H1 (cell line): ENCODE results near the gene RAB2B.

ENCODE experiments used
- CEBPB ChIP-seq: IDR thresholded peaks from 2 replicates; pipeline ENCODE4 v1.6.1; 2012; ENCODE audit warnings: low read depth, low read length
- CTCF ChIP-seq, 3 experiments: IDR thresholded peaks; 1 replicate in 2 of 3; 2 replicates in 1 of 3; pipeline versions ENCODE4 v1.5.1 to v1.6.1; 2011; ENCODE audit warnings: low read length in 3 of 3, mild to moderate bottlenecking in 3 of 3, inconsistent platforms in 2 of 3, low read depth in 1 of 3, moderate library complexity in 1 of 3; ENCODE audit not compliant: insufficient read depth in 1 of 3; ENCODE audit errors: control extremely low read depth in 1 of 3
- EGR1 ChIP-seq: IDR thresholded peaks from 2 replicates; pipeline ENCODE4 v1.6.1; 2011; ENCODE audit warnings: low read depth, low read length, borderline replicate concordance
- JUND ChIP-seq: IDR thresholded peaks from 2 replicates; pipeline ENCODE4 v1.6.1; 2011; ENCODE audit warnings: mild to moderate bottlenecking, improper control_type of control experiment, low read length
- KDM1A ChIP-seq: fragments of 200-600, 300-600 bp; sonication (generic); IDR thresholded peaks from 2 replicates; pipeline ENCODE4 v1.7.1; 2016; ENCODE audit warnings: mild to moderate bottlenecking, low read length, borderline replicate concordance
- POLR2AphosphoS5 ChIP-seq: IDR thresholded peaks from 2 replicates; pipeline ENCODE4 v1.6.1; 2011; ENCODE audit warnings: low read depth, low read length
- SP1 ChIP-seq: IDR thresholded peaks from 2 replicates; pipeline ENCODE4 v1.6.1; 2011; ENCODE audit warnings: low read depth, low read length
- YY1 ChIP-seq: IDR thresholded peaks from 2 replicates; pipeline ENCODE4 v1.6.1; 2011; ENCODE audit warnings: low read depth, mild to moderate bottlenecking, low read length

- TF ChIP-seq SP1 (no peak), CTCF (IDR thresholded peaks at IDR 0.05; ENCODE audit: control extremely low read depth in 1 of 3, insufficient read depth in 1 of 3, low read depth in 1 of 3, low read length in 3 of 3) (no peak), KDM1A (no peak), EGR1 (no peak), CEBPB (no peak), POLR2AphosphoS5 (no peak), JUND (no peak), YY1 (no peak)
These were observed 45.6 kb downstream of the RAB2B start for GRCh38 chr14:21431126-21431525.
